ENCODE results near the gene B3GAT2. TPM values are rescaled to one million over a fixed set of nuclear protein-coding genes. Genes with fewer than 3 reads are reported as not detected.
A peak's percentile ranks its signal among the peaks of the same experiment; 100 is the strongest.

B3GAT2 gene
- total and polyA plus RNA-seq, 2 of the 13 experiments (the other 11 are each of a cell fraction or from before 2014, with no cell fraction given) = 0.01 to 0.02 TPM

- no peak for TF ChIP-seq TRAFD1 (CRISPR knock-in tag; IDR thresholded peaks at IDR 0.05; ENCODE audit: borderline replicate concordance)
- TF ChIP-seq ZFY (CRISPR knock-in tag; IDR thresholded peaks at IDR 0.05) = peak; percentile 74
- no peak for TF ChIP-seq ZNF17 (CRISPR knock-in tag; IDR thresholded peaks at IDR 0.05)
- TF ChIP-seq ZNF124 (CRISPR knock-in tag; IDR thresholded peaks at IDR 0.05) = no peak
- TF ChIP-seq, protein P1, sequence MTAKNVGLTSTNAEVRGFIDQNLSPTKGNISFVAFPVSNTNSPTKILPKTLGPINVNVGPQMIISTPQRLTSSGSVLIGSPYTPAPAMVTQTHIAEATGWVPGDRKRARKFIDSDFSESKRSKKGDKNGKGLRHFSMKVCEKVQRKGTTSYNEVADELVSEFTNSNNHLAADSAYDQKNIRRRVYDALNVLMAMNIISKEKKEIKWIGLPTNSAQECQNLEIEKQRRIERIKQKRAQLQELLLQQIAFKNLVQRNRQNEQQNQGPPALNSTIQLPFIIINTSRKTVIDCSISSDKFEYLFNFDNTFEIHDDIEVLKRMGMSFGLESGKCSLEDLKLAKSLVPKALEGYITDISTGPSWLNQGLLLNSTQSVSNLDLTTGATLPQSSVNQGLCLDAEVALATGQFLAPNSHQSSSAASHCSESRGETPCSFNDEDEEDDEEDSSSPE (CRISPR knock-in tag; IDR thresholded peaks at IDR 0.05) = peak; percentile 84
- no peak for TF ChIP-seq SETDB1 (CRISPR knock-in tag; IDR thresholded peaks at IDR 0.05; ENCODE audit: borderline replicate concordance)
- TF ChIP-seq NCOR1 (IDR thresholded peaks at IDR 0.05; ENCODE audit: borderline replicate concordance, low read length) = no peak
- TF ChIP-seq ATM (IDR thresholded peaks at IDR 0.05; ENCODE audit: borderline replicate concordance) = no peak
- no peak for TF ChIP-seq TCF7 (IDR thresholded peaks at IDR 0.05; ENCODE audit: low read depth)
- no peak for TF ChIP-seq ARNTL (CRISPR knock-in tag; IDR thresholded peaks at IDR 0.05)
- TF ChIP-seq, protein P2, sequence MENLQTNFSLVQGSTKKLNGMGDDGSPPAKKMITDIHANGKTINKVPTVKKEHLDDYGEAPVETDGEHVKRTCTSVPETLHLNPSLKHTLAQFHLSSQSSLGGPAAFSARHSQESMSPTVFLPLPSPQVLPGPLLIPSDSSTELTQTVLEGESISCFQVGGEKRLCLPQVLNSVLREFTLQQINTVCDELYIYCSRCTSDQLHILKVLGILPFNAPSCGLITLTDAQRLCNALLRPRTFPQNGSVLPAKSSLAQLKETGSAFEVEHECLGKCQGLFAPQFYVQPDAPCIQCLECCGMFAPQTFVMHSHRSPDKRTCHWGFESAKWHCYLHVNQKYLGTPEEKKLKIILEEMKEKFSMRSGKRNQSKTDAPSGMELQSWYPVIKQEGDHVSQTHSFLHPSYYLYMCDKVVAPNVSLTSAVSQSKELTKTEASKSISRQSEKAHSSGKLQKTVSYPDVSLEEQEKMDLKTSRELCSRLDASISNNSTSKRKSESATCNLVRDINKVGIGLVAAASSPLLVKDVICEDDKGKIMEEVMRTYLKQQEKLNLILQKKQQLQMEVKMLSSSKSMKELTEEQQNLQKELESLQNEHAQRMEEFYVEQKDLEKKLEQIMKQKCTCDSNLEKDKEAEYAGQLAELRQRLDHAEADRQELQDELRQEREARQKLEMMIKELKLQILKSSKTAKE (CRISPR knock-in tag; IDR thresholded peaks at IDR 0.05; ENCODE audit: borderline replicate concordance) = peak; percentile 9; the same call in 1 of the 2 replicates
- no peak; the same call in 1 of the 2 replicates for TF ChIP-seq TSC22D2 (CRISPR knock-in tag; IDR thresholded peaks at IDR 0.05; ENCODE audit: borderline replicate concordance)
- TF ChIP-seq ARNT2 (CRISPR knock-in tag; IDR thresholded peaks at IDR 0.05; ENCODE audit: low read depth) = peak; percentile 92
- TF ChIP-seq, protein P3, sequence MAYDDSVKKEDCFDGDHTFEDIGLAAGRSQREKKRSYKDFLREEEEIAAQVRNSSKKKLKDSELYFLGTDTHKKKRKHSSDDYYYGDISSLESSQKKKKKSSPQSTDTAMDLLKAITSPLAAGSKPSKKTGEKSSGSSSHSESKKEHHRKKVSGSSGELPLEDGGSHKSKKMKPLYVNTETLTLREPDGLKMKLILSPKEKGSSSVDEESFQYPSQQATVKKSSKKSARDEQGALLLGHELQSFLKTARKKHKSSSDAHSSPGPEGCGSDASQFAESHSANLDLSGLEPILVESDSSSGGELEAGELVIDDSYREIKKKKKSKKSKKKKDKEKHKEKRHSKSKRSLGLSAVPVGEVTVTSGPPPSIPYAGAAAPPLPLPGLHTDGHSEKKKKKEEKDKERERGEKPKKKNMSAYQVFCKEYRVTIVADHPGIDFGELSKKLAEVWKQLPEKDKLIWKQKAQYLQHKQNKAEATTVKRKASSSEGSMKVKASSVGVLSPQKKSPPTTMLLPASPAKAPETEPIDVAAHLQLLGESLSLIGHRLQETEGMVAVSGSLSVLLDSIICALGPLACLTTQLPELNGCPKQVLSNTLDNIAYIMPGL (CRISPR knock-in tag; IDR thresholded peaks at IDR 0.05; ENCODE audit: borderline replicate concordance in 1 of 2, low read depth in 1 of 2) = peak; percentile 86 to 88
- peak; percentile 78; the same call in 1 of the 2 replicates for TF ChIP-seq CENPT (CRISPR knock-in tag; IDR thresholded peaks at IDR 0.05; ENCODE audit: low read depth)
- TF ChIP-seq ZNF619 (CRISPR knock-in tag; IDR thresholded peaks at IDR 0.05) = no peak; the same call in 1 of the 2 replicates
- TF ChIP-seq ZNF772 (CRISPR knock-in tag; IDR thresholded peaks at IDR 0.05) = peak; percentile 91
- no peak for TF ChIP-seq PPARG (CRISPR knock-in tag; conservative IDR thresholded peaks at IDR 0.05)
- TF ChIP-seq, protein P4, sequence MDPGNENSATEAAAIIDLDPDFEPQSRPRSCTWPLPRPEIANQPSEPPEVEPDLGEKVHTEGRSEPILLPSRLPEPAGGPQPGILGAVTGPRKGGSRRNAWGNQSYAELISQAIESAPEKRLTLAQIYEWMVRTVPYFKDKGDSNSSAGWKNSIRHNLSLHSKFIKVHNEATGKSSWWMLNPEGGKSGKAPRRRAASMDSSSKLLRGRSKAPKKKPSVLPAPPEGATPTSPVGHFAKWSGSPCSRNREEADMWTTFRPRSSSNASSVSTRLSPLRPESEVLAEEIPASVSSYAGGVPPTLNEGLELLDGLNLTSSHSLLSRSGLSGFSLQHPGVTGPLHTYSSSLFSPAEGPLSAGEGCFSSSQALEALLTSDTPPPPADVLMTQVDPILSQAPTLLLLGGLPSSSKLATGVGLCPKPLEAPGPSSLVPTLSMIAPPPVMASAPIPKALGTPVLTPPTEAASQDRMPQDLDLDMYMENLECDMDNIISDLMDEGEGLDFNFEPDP (CRISPR knock-in tag; conservative IDR thresholded peaks at IDR 0.05) = no peak
- peak; percentile 89 for TF ChIP-seq ZIK1 (CRISPR knock-in tag; IDR thresholded peaks at IDR 0.05; ENCODE audit: borderline replicate concordance, low read depth)
- no peak for TF ChIP-seq HNRNPH1 (optimal IDR thresholded peaks at IDR 0.05; ENCODE audit: low read depth, low read length)
Observed at GRCh38 chr6:70955441-70956190, 1.2 kb downstream of the B3GAT2 start (continued).

Data from HepG2 (cell line).